Activated naive CD8-positive, alpha-beta T cell treated with anti-CD3 and anti-CD28 coated beads, Interleukin-2, amount 50 U/mL, for 24 hours (primary cell): ENCODE measurements around the gene EIF4G3.
"Not testable (repeated sequence)": the region's sequence is repeated elsewhere in the genome, so short reads cannot be mapped to it uniquely, and the experiment has no call there.

Experiments
- ATAC-seq: fragments of 150-1000 bp; cut with Tn5 transposase; one replicate; pipeline ENCODE4 v1.10.0; 2021
- DNase-seq: peaks from one replicate; pipeline ENCODE4 v3.0.0; 2021
- H3K27ac Mint-ChIP-seq: one replicate; pipeline ENCODE4 v1.8.0; 2021; ENCODE audit warnings: mild to moderate bottlenecking, mixed read lengths
- H3K27me3 Mint-ChIP-seq: one replicate; pipeline ENCODE4 v1.8.0; 2021; ENCODE audit warnings: mixed read lengths
- H3K36me3 Mint-ChIP-seq: one replicate; pipeline ENCODE4 v1.8.0; 2021; ENCODE audit warnings: low read depth, mixed read lengths
- H3K4me1 Mint-ChIP-seq: one replicate; pipeline ENCODE4 v1.8.0; 2021; ENCODE audit warnings: mixed read lengths
- H3K4me3 Mint-ChIP-seq: one replicate; pipeline ENCODE4 v1.8.0; 2021; ENCODE audit warnings: mild to moderate bottlenecking, moderate library complexity, mixed read lengths
- H3K9me3 Mint-ChIP-seq: one replicate; pipeline ENCODE4 v1.8.0; 2021; ENCODE audit warnings: mixed read lengths

The EIF4G3 gene

DNA sequence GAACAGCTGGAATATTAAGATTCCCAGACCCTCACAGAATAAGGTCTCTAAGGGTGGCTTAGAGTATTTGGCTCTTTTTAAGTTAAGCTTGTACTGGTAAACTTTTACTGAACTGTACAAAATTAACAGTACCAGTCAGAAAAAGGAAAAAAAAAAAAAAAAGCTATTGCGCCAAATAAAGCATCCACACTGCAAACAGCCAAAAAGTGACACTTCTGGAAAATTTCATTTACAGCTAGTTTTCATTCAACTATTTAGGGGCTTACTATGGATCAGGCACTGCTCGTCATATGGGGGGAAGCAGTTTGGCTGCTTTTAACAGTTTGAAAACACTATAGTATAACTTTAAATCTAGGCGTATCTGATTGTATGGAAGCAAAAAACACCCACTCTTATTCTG lies 139.6 kb downstream of the EIF4G3 start:
- no peaks in the 10 kb centered on the region for H3K9me3 Mint-ChIP-seq
- H3K4me3 Mint-ChIP-seq: no peak overlapping the region
- DNase-seq (no peak), ATAC-seq (no peak)
- no peaks in the 10 kb centered on the region for H3K4me1 Mint-ChIP-seq
- peaks cover 21% of the 10 kb centered on the region for H3K36me3 Mint-ChIP-seq
- H3K27me3 Mint-ChIP-seq: no peaks in the 10 kb centered on the region
- H3K27ac Mint-ChIP-seq: no peak overlapping the region

DNA sequence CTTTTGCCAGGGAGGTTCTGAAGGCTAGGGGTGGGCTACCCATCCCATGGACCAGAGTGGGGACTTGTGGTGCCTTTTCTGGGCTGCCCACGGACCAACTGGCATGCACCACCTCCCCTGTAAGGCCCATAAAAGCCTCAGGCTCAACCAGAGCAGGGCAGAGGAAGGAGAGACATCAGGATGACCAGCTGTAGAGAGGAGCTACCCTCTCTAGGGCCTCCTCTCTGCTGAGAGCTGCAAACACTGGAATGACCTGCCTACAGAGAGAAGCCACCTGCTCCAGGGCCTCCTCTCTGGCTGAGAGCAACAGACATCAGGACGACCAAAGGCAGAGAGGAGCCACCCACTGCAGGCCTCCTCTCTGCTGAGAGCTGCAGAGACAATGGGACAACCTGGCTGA lies 140.9 kb downstream of the EIF4G3 start:
- peaks cover 16% of the 10 kb centered on the region for H3K36me3 Mint-ChIP-seq
- no peak for DNase-seq
- no peak overlapping the region for H3K4me3 Mint-ChIP-seq
- H3K27ac Mint-ChIP-seq: no peak overlapping the region
- H3K9me3 Mint-ChIP-seq: no peaks in the 10 kb centered on the region
- H3K27me3 Mint-ChIP-seq: no peaks in the 10 kb centered on the region
- H3K4me1 Mint-ChIP-seq: no peaks in the 10 kb centered on the region
- no peak for ATAC-seq

DNA sequence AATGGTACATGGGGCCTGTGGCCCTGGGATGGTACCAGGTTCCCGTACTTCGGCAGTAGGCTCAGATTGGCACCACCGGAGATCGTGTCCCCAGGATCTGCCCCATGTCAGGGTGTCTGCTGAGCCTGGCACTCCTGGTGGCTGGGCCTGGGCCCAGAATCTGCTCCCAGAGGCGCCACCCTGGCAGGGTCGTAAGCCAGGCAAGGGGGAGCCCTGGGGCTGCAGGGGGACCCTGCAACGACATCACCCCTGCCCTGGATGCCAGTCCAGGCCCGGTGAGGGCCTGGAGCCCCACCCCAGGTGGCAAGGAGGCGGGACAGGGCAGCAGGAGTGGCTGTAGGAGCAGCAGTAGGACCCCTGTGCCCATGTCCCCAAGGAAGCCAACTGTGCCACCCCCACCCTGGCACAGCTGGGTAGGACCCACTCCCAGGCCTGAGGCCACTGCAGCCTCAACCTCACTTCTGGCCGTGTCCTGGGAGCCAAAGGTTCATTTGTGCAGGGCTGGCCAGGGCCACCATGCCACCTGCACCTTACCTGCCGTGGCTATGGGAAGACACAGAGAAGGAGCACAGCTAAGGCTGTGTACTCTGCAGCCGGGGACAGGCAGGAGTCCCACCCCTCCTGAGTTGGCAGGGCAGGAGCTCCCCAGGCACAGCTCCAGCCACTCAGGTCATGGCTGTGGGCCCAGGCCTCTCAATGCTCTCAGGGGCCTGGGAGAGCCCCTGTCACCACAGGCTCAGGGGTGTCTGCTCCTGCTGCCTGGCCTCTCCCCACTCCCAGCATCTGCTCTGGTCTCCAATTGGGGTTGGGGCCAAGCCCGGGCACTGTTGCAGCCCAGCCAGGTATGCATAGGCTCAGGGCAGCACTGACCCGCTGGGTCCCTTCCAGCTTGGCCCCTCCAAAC lies 141.7 kb downstream of the EIF4G3 start:
- Mint-ChIP-seq H3K4me1 (no peaks in the 10 kb centered on the region), H3K4me3 (no peak overlapping the region)

DNA sequence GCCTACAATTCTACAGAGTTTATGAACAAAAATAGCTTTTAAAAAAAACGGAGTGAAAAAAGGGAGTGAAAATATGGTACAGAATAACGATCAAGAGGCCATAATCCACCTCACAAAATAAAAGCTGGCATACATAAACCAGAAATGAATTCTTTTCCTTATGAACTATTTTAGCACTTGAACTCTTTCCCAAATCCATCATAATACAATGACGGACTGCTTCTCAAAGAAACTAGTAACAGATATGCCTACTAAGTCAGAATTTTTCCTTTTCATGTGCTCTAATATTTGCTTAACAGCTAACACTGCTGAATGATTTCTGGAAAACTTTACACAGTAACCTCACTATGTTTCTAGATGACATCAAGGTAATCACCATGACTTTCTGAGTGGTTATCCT lies 144.0 kb downstream of the EIF4G3 start:
- Mint-ChIP-seq H3K4me3 (no peak overlapping the region), H3K27me3 (no peaks in the 10 kb centered on the region), H3K4me1 (peaks cover 3% of the 10 kb centered on the region), H3K9me3 (no peaks in the 10 kb centered on the region), H3K36me3 (peaks cover 20% of the 10 kb centered on the region), H3K27ac (no peak overlapping the region)
- no peak for DNase-seq
- no peak for ATAC-seq

More for the DNA sequence above, 141.7 kb downstream of the EIF4G3 start:
- no peak overlapping the region for H3K27ac Mint-ChIP-seq
- peaks cover 21% of the 10 kb centered on the region for H3K36me3 Mint-ChIP-seq
- H3K27me3 Mint-ChIP-seq: no peaks in the 10 kb centered on the region
- DNase-seq (no peak), ATAC-seq (no peak)
- no peaks in the 10 kb centered on the region for H3K9me3 Mint-ChIP-seq

DNA sequence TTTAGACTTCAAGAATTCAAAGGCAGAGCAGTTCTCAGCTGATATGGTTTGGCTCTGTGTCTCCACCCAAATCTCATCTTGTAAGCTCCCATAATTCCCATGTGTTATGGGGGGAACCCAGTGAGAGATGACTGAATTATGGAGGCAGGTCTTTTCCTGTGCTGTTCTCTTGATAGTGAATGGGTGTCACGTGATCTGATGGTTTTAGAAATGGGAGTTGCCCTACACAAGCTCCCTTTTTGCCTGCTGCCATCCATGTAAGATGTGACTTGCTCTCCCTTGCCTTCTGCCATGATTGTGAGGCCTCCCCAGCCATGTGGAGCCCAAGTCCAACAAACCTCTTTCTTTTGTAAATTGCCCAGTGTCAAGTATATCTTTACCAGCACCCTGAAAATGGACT lies 146.5 kb downstream of the EIF4G3 start:
- peaks cover 17% of the 10 kb centered on the region for H3K36me3 Mint-ChIP-seq
- ATAC-seq (no peak), DNase-seq (no peak)
- H3K4me3 Mint-ChIP-seq: no peak overlapping the region
- no peak overlapping the region for H3K27ac Mint-ChIP-seq
- no peaks in the 10 kb centered on the region for H3K27me3 Mint-ChIP-seq
- H3K4me1 Mint-ChIP-seq: peaks cover 3% of the 10 kb centered on the region
- H3K9me3 Mint-ChIP-seq: no peaks in the 10 kb centered on the region

- ATAC-seq (no peak), DNase-seq (no peak)
- H3K4me3 Mint-ChIP-seq: no peak overlapping the region
- peaks cover 3% of the 10 kb centered on the region for H3K4me1 Mint-ChIP-seq
- H3K9me3 Mint-ChIP-seq: no peaks in the 10 kb centered on the region
- H3K36me3 Mint-ChIP-seq: peaks cover 21% of the 10 kb centered on the region
- no peaks in the 10 kb centered on the region for H3K27me3 Mint-ChIP-seq
- H3K27ac Mint-ChIP-seq: no peak overlapping the region
Observed at GRCh38 chr1:21028520-21029145, 148.1 kb downstream of the EIF4G3 start.

- peaks cover 8% of the 10 kb centered on the region for H3K4me1 Mint-ChIP-seq
- H3K36me3 Mint-ChIP-seq: peaks cover 21% of the 10 kb centered on the region
- H3K27ac Mint-ChIP-seq: no peak overlapping the region
- H3K27me3 Mint-ChIP-seq: no peaks in the 10 kb centered on the region
- H3K9me3 Mint-ChIP-seq: no peaks in the 10 kb centered on the region
- no peak overlapping the region for H3K4me3 Mint-ChIP-seq
- ATAC-seq (no peak), DNase-seq (no peak)
Observed at GRCh38 chr1:21027805-21028204, 148.9 kb downstream of the EIF4G3 start.

GRCh38 chr1:21024918-21025317 lies 151.8 kb downstream of the EIF4G3 start:
- H3K9me3 Mint-ChIP-seq: no peaks in the 10 kb centered on the region
- peak overlapping the region; percentile 28 for H3K27ac Mint-ChIP-seq
- DNase-seq (no peak), ATAC-seq (no peak)
- H3K4me3 Mint-ChIP-seq: no peak overlapping the region
- H3K4me1 Mint-ChIP-seq: peaks cover 25% of the 10 kb centered on the region
- H3K36me3 Mint-ChIP-seq: peaks cover 14% of the 10 kb centered on the region
- H3K27me3 Mint-ChIP-seq: no peaks in the 10 kb centered on the region

DNA sequence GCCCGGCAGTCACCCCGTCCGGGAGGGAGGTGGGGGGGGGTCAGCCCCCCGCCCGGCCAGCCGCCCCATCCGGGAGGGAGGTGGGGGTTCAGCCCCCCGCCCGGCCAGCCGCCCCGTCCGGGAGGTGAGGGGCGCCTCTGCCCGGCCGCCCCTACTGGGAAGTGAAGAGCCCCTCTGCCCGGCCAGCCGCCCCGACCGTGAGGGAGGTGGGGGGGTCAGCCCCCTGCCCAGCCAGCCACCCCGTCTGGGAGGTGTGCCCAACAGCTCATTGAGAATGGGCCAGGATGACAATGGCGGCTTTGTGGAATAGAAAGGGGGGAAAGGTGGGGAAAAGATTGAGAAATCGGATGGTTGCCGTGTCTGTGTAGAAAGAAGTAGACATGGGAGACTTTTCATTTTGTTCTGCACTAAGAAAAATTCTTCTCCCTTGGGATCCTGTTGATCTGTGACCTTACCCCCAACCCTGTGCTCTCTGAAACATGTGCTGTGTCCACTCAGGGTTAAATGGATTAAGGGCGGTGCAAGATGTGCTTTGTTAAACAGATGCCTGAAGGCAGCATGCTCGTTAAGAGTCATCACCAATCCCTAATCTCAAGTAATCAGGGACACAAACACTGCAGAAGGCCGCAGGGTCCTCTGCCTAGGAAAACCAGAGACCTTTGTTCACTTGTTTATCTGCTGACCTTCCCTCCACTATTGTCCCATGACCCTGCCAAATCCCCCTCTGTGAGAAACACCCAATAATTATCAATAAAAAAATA lies 152.4 kb downstream of the EIF4G3 start:
- DNase-seq: not testable (repeated sequence)
- H3K36me3 Mint-ChIP-seq: peaks cover 14% of the 10 kb centered on the region

DNA sequence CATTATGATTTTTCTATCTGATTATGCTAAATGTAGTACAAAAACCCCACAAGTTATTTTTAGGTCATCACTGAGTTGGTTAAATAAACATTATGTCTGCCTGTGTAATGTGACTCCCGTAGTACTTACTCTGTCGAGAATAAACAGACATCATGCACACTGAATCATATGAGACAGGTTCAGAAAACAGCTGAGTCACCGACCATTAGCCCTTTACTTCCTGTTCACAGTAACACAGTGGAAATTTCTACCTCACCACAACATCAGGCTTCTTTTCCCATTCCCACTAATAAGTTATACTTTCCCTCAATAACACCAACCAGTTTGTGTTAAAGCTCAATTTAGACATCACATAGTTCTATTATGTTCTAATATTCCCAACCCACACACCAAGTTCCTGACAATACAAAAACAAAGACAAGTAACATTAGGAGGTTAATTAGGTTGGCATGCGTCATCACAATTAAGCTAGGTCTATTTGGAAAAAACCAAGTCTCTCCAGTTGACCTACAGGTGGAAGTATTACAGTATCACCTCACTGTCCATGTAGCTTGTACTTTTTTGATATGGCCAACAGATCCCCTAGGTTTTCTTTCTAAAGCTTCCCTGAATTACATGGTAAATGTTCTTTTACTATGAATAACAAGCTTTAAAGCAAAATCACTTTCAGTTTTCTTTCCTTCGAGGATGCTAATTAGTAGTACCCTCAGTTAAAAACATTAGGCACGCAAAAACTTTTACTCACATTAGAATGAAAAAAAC lies 154.2 kb downstream of the EIF4G3 start:
- H3K4me1 Mint-ChIP-seq: peaks cover 28% of the 10 kb centered on the region
- H3K27me3 Mint-ChIP-seq: no peaks in the 10 kb centered on the region
- ATAC-seq (peak; percentile 96), DNase-seq (peak; percentile 13)
- H3K27ac Mint-ChIP-seq: peak overlapping the region; percentile 78
- H3K9me3 Mint-ChIP-seq: no peaks in the 10 kb centered on the region
- peaks cover 18% of the 10 kb centered on the region for H3K36me3 Mint-ChIP-seq
- peak overlapping the region; percentile 54 for H3K4me3 Mint-ChIP-seq

More for the DNA sequence above, 152.4 kb downstream of the EIF4G3 start:
- H3K4me1 Mint-ChIP-seq: peaks cover 25% of the 10 kb centered on the region
- H3K4me3 Mint-ChIP-seq, H3K27me3 Mint-ChIP-seq, H3K9me3 Mint-ChIP-seq, H3K27ac Mint-ChIP-seq, ATAC-seq: not testable (repeated sequence)

- no peak for ATAC-seq
- Mint-ChIP-seq H3K27me3 (no peaks in the 10 kb centered on the region), H3K4me1 (peaks cover 31% of the 10 kb centered on the region), H3K36me3 (peaks cover 17% of the 10 kb centered on the region), H3K4me3 (no peak overlapping the region), H3K9me3 (peaks cover 3% of the 10 kb centered on the region), H3K27ac (peak overlapping the region; percentile 11)
- DNase-seq: no peak
Observed at GRCh38 chr1:21021311-21021710, 155.4 kb downstream of the EIF4G3 start.

DNA sequence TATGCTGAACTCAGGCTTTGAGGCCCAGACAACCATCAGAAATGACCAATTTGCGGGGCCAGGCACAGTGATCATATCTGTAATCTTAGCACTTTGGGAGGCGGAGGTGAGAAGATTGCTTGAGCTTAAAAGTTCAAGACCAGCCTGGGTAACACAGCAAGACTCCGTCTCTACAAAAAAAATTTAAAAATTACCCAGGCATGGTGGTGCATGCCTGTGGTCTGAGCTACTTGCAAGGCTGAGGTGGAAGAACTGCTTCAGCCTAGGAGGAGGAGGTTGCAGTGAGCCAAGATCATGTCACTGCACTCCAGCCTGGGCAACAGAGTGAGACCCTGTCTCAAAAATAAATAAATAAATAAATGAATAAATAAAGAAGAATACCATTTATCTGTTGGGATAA lies 156.5 kb downstream of the EIF4G3 start:
- ATAC-seq: no peak
- Mint-ChIP-seq H3K27ac (no peak overlapping the region), H3K36me3 (peaks cover 18% of the 10 kb centered on the region), H3K27me3 (no peaks in the 10 kb centered on the region), H3K4me1 (peaks cover 35% of the 10 kb centered on the region), H3K4me3 (no peak overlapping the region), H3K9me3 (peaks cover 3% of the 10 kb centered on the region)
- DNase-seq: no peak

DNA sequence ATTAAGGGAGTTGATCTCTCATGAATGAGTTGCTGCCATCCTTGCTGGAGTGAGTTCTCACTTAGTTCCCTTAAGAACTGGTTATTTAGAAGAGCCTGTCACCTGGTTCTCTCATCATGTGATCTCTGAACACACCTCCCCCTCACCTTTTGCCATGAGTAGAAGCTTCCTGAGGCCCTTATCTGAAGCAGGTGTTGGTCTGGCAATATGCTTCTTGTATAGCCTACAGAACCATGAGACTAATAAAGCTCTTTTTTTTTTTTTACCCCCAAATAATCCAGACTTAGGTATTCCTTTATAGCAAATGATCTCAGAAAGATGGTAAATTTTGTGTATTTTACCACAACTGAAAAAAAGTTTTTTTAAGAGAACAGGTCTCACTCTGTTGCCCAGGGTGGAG lies 158.0 kb downstream of the EIF4G3 start:
- Mint-ChIP-seq H3K9me3 (peaks cover 3% of the 10 kb centered on the region), H3K27me3 (no peaks in the 10 kb centered on the region), H3K27ac (no peak overlapping the region), H3K36me3 (peaks cover 16% of the 10 kb centered on the region), H3K4me3 (no peak overlapping the region), H3K4me1 (peaks cover 35% of the 10 kb centered on the region)
- ATAC-seq: no peak
- DNase-seq: no peak

GRCh38 chr1:21013510-21013909 lies 163.2 kb downstream of the EIF4G3 start:
- Mint-ChIP-seq H3K4me3 (no peak overlapping the region), H3K4me1 (peaks cover 8% of the 10 kb centered on the region), H3K36me3 (peaks cover 13% of the 10 kb centered on the region), H3K27me3 (no peaks in the 10 kb centered on the region), H3K9me3 (peaks cover 3% of the 10 kb centered on the region), H3K27ac (no peak overlapping the region)
- no peak for ATAC-seq
- no peak for DNase-seq
